ENCODE data around the gene FBXL13.
"Not testable (repeated sequence)": the region's sequence is repeated elsewhere in the genome, so short reads cannot be mapped to it uniquely, and the experiment has no call there.

Gene FBXL13

DNA sequence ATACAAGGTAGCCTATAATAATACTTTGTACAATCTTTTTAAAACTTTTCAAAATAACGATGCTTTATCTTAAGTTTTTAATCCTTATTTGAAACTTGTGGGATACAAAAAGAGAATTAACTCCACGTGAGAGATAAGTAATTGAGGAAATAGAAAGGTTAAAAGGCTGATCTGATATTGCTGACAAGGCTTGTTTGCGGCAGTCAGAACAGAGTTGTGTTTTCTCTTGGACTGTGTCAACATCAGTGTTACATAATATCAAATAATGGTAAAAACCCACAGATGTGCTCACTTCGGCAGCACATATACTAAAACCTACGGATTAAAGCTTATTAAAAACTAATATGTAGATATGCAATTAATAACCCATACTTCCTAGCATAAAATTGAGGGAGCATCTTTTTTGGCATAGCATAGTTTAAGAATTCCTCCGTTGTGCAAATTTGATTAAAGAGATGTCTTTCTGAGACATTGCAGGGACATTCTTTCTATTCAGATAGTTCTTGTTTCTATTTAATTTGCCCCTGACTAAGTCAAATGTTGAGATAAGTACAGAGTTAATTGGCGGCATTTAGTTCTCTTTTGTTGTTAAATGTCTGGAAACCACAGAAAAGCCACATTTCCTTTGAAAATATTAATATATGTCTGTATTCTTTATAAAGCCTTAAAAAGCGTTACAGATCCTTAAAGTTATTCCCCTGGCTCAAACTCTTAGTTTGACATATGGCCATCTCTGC is 262.5 kb downstream of the FBXL13 start:
- peak; percentile 25 to 58 (median 39) for DNase-seq

DNA sequence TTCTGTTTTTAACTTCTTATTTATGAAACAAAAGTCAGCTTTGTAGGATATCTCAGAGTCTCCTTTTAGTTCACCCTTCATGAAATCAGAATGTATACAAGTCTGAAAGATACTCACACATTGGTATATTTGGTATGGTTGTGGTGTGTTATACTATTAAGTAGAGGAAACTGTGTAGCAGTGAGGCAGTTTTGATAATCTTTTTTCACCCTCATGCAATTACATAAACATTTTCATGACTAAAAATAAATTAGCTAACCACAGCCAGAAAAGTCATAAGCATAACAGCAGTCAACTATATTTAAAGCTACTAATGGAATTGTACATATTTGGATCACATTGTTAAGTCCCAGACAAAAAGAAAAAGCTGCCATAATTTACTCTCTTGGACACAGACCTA is 263.7 kb downstream of the FBXL13 start:
- DNase-seq = peak in 1 of 3 donors; percentile 3

- DNase-seq = no peak
Observed at GRCh38 chr7:102806613-102807012, 268.0 kb downstream of the FBXL13 start.

GRCh38 chr7:102795987-102796595 is 278.5 kb downstream of the FBXL13 start:
- DNase-seq = not testable (repeated sequence)

DNA sequence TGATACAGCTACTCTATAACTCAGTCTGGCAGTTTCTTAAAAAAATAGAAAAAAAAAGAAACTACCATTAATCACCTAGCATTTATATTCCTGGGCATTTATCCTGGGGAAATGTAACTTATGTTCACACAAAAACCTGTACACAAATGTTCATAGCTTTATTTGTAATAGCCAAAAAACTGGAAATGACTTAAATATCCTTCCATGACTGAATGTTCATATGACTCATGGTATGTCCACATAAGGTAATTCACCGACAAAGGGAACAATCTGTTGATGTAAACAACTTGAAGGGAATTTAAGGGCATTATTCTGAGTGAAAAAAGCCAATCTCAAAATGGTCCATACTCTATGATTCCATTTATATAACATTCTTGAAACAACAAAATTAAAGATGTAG is 280.0 kb downstream of the FBXL13 start:
- peak in 2 of 3 donors; percentile 59 to 62 for DNase-seq

GRCh38 chr7:102791831-102792230 is 282.8 kb downstream of the FBXL13 start:
- not testable (repeated sequence) for DNase-seq

- DNase-seq = not testable (repeated sequence)
Observed at GRCh38 chr7:102791367-102791766, 283.2 kb downstream of the FBXL13 start.

DNA sequence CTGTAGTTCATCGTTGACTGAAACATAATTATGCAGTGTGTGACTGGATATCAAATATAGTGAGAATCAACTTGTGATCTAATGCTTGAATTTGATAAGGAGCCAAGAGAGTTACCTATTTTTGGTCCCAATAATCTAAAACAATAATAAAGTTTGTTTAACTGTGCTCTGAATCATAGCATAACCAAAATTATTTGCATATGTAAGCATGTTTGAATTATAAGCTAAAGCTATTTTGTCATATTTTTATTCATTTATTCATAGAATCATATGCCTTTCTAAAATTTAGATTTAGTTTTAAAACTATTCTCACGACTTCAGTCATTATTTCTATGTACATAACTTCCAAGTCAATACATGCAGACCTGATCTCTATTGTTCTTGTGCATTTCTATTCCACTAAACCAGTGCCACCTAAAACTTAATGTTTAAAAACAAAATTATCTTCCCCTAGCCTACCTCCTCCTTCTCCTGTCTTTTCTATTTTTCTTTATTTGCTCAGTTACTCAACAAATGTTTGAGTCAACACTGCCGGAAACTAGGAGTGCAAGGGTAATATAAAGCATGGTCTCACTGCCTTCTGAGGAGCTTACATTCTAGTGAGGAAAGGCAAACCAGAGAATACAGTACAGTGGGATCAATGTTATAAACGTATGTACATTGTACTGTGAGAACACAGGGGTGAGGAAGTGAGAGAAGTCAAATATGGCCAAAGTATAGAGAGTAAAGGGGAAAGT is 284.1 kb downstream of the FBXL13 start:
- DNase-seq = not testable (repeated sequence)

GRCh38 chr7:102788770-102789169 is 285.8 kb downstream of the FBXL13 start:
- DNase-seq = not testable (repeated sequence)

- DNase-seq = not testable (repeated sequence)
Observed at GRCh38 chr7:102780926-102781325, 293.7 kb downstream of the FBXL13 start.

DNA sequence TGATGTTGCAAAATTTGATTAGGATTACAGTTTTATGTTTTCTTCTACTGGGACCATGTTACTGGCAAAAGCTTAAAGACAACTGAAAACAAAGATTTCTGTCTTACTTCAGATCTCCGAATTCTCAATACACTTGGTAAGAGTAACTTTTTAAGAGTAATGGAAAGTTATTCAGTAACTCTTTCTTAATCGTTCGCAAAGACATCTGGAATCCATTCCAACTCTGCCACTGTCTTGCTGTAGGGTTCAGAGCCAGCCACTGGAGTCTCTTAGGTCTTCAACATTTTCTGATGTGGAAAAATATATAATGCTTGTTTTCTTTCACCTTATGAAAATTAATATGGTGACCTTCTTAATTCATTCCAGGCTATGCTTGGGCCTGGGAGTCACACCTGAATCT is 295.9 kb downstream of the FBXL13 start:
- not testable (repeated sequence) for DNase-seq

DNA sequence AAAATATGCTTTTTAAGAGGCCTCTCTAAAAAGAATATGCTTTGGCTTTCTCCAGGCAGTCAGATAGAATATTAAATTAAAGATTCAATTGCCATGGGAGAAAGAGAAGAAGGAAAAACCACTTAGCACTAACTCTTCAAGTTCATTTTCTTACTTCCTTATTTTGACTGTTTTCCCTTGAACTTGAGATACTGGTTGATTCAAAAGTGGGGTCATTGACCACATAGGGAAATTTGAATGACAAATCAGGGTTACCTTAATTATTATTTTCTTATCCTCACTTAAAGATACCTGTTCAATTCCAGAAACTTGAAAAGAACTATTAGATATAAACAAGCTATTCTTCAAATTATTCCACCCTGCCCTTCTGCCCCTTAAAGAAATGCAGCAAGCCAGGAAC is 298.4 kb downstream of the FBXL13 start:
- peak in 1 of 3 donors; percentile 9 for DNase-seq

- not testable (repeated sequence) for DNase-seq
Observed at GRCh38 chr7:102770467-102770866, 304.1 kb downstream of the FBXL13 start.

DNA sequence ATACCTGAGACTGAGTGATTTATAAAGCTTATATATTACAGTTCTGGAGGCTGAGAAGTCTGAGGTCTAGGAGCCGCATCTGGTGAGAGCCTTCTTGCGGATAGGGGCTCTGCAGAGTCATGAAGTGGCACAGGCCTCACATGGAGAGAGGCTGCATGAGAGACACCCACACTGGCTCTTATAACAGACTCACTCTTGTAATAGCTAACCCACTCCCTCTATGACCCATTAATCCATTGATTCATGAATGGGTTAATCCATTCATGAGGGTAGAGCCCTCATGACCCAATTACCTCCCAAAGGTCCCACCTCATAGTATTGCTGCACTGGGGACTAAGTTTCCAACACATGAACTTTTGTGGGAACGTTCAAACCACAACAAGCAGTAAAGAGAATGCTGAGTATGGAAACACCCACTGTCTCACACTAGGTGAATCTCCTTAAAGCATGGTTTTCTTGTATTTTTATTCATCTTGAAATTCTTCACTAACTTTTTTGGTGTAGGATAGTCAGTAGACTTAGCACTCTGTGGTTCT is 304.9 kb downstream of the FBXL13 start:
- not testable (repeated sequence) for DNase-seq

DNA sequence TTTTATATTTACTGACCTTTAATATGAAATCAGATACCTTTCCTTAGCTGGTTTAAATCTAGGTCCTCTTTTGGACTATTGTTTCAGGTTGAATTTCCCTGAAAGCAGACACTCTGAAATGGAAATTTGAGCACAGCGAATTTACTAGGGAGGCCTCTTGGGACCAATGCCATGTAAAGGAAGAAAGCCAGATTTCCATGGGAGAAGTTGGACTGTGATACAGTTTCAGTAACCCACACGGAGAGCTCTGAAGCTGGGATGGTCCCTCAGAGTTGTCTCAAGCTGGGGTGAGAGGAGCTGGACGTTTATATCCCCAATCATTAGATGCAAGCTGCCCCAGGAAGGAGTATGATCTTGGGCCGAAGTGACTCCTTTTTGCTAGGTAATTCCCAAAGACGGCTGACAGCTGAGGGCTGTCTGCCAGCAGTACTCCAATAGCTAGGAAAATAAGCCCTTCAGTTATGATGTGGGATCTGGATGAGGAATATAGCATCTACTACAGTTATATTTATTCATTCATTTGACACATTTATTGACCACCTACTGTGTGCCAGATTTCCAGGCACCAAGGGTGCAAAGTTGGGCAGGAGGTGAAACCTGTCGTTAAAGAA is 311.2 kb downstream of the FBXL13 start:
- not testable (repeated sequence) for DNase-seq

All from suppressor macrophage treated with lipopolysaccharide for 1 hour (primary cell).